NCI-H526 treated with DMSO at 0.1 percent for 48 hours (cell line): ENCODE measurements around the gene SLBP.
A peak's percentile ranks its signal among the peaks of the same experiment; 100 is the strongest.

Source experiments
- DNase-seq: peaks from one replicate; lab custom pipeline; 2025; lab: John Stamatoyannopoulos, UW

SLBP gene

GRCh38 chr4:1726146-1726934 is 14.2 kb upstream of the SLBP start:
- DNase-seq = peak; percentile 43

DNA sequence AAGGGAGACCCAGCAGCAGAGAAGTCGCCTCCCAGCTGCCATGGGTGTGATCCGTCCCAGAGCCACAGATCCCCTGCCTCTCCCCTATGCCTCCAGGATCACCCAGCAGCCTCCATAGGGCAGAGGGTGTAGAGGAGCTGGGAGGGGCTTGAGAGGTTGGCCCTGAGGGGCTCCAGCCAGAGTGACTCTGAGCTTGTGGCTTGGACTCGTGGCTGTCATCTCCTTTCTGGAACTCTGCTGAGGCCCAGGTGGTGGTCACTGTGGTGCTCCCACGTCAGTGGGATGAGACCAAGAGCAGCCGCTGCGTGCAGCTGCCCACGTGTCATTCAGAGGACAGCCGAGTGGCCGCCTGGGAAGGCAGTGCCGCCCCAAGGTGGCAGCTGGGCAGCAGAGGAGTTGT is 13.4 kb upstream of the SLBP start:
- no peak for DNase-seq

DNA sequence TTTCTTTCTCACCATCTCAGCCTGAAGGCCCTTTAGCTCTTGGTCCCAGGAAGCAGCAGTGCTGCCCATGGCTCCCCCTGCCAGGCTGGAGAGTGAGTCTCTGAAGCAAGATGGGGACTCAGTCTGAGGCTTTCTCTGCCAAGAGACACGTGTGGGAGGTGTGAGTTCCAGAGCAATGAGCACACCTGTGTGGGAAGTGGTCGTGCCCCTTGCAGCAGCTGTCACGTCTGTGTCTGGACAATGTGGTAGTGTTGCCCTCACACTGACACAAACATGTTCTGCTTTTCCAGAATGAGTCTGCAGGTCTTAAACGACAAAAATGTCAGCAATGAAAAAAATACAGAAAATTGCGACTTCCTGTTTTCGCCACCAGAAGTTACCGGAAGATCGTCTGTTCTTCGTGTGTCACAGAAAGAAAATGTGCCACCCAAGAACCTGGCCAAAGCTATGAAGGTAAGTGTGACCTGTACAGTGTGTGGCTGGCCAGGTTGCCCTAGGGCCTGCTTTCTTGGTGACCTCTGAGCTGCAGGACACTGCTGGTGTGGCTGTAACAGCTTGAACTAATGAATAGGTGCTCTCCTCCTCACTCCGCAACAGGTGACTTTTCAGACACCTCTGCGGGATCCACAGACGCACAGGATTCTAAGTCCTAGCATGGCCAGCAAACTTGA is 11.1 kb upstream of the SLBP start:
- no peak for DNase-seq

DNA sequence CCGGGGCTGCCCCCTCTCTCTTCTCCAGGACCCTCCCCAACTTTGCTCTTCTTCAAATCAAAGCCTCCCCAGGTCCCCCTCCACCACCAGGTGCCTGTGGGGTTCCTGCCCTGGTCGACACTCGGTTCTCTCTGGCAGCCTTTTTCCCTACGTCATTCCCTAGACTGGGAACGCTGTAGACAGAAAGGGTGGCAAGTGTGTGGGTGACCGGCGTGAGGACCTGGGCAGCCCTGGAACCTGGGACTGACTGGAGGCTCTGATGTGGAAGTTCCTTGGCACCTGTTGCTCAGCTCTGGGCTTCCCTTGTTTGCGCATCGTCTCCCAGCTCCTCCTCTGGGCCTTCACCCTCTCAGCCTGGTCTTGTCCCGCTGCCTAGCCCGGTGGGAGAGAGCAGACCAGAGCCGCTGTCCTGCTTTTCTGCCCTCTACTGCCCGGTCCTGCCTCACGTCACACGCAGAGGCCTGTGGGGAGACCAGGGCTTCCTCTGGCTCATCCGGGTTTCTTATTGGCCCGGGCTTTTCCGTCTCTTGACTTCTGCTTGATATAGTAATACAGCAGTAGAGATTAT is 10.5 kb upstream of the SLBP start:
- no peak for DNase-seq

GRCh38 chr4:1721666-1722550 is 9.8 kb upstream of the SLBP start:
- no peak for DNase-seq

- DNase-seq = peak; percentile 95
These were observed 9.0 kb upstream of the SLBP start, which contains the start of the genes TACC3 and TMEM129 for GRCh38 chr4:1721003-1721665. Gene TACC3 (plus strand): TSS chr4:1721521. CDS start chr4:1723422, 1,901 bp downstream. Gene TMEM129 (minus strand): TSS chr4:1721323. CDS start chr4:1720837, 486 bp downstream.

- DNase-seq = no peak
These were observed 8.3 kb upstream of the SLBP start for GRCh38 chr4:1720163-1720983.

DNA sequence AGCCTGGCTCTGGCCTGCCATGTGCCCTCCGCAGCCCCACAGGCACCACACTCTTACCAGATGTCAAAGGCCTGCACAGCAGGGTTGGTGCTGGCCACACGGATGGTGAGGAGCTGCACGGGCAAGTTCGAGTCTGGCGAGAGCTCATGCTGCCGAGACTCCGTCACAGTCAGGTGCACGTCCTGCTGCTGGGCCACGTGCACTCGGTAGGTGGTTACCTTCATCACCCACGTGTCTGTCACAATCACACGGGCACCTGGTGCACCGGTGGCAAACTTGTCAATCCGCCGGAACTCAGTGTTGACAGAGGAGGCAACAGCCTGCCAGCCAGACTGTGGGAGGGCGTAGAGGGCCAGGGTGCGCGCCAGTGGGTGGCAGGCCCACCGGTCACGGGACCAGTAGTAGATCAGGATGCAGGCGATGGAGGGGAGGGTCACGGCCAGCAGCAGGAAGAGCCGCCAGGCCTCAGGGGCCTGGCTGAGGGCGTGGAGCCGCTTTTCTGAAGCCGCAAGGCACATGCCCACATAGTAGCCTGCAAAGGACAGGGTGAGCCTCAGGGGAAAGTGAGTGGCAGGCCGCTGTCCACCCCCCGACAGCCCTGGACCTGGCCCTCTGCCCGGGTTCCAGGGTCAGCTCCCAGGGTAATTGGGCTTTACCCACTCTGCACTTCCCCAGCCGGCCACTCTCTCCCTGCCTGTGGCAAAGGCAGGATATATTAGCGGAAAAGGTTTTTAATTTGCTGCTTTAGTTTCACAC is 6.2 kb upstream of the SLBP start:
- DNase-seq = no peak

DNA sequence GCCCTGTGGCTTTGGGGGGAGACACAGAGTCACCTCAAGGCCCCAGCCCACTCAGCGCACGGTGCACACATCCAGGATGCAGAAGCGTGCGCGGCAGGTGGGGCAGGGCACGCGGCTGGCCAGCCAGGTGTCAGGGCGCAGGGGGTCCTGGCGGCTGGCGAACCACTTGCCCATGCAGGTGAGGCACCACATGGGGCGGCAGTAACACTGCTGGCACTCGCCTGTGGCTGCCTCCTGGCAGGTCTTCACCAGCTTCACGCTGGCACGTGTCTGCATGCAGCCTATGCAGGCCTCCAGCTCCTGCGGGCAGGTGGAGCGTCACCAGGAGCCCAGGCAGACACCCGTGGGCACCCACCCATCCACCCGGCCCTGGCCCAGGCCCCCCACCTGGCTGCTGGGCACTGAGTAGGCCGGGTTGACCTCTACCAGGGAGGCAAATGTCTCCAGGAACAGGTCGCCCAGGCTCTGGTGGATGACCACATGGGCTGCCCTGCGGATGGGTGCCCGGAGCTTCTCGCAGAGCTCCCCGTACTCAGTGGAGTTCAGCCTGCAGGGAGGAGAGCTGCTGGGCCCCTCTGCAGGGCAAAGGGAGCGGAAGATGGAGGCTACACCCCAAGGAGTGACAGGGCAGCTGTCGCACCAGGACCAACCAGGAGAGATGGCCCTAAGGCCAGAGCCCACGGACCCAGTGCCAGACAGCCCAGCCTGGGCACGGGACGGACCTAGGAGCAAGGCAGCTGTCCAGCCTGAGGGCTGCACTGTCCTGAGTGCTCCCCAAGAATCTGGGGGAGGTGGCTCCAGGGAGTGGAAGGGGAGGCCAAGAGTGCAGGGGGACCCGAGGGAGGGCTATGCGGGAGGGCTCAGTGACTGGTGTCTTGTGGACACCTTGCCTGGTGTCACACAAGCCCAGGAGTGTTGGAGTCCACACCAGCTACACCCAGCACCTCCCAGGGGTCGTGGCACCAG is 5.3 kb upstream of the SLBP start:
- DNase-seq = no peak

DNA sequence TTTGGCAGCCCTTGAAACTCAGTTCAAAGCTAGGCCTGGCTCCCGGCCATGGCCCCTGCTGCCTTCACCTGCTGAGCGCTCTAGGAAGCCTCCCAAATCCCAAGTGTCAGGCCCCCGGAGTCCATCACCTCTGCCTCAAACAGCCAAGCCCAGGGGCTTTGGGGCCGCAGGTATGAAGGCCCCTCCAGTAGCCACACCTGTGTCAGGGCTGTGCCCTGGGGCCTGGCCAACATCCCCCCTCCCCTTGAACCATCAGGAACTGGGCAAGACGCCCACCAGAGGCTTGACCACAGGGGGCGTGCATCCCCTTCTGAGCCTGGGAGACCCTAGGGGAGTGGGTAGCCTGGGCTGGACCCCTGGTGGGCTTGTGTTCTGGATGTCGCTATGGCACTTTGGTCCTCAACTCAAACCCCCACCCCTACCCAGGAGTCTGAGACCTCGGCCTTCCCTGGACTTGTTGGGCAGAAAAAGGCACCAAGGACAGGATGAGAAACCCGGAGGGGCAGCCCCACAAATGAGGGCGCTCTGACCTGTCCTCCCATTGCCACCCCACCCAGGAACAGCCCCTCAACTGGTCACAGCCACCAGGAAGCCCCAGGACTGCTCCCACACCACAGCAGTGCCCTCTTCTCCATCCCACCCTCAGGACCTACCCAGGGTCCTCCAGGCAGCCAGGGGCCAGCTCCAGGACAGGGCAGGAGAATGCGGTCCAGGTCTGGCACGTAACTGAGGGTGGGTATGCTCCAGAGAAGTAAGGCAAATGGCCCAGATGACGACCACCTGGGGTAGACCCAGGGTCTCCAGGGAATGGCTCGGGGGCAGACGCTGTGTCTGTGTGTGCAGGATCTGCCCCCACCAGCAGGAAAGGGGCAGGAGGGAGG is 4.2 kb upstream of the SLBP start:
- DNase-seq = no peak

DNA sequence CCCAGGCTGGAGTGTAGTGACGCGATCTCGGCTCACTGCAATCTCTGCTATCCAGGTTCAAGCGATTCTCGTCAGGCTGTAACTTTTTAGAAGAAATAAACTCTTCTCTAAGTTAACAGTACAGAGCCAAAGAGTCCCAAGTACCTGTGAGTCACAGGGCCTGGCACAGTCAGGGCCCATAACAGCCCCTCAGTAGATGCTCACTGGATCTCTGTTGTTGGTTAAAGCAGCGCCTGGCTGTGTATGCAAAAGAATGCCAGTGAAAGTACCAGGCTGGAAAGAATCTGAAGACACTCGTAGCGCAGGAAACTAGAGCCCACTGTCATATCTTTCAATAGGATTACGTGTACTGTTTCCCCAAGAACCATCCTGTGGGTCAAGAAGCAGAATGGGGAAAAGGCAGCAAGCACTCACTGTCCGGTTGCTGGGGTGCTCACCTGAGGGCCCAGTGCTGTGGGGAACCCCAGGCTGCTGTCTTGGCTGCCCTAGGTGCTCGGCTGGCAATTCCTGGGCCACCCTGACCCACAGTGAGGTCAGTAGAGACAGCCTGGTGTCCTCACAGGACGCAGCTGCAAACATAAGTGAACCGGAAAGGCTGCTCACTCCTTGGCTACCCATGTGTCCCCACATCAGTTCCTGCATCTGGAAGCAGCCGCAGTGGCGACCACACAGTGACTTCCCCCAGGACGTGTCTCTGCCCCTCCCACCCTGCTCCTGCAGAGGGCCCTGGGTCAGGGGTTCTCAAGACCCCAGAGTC is 3.1 kb upstream of the SLBP start:
- no peak for DNase-seq

DNA sequence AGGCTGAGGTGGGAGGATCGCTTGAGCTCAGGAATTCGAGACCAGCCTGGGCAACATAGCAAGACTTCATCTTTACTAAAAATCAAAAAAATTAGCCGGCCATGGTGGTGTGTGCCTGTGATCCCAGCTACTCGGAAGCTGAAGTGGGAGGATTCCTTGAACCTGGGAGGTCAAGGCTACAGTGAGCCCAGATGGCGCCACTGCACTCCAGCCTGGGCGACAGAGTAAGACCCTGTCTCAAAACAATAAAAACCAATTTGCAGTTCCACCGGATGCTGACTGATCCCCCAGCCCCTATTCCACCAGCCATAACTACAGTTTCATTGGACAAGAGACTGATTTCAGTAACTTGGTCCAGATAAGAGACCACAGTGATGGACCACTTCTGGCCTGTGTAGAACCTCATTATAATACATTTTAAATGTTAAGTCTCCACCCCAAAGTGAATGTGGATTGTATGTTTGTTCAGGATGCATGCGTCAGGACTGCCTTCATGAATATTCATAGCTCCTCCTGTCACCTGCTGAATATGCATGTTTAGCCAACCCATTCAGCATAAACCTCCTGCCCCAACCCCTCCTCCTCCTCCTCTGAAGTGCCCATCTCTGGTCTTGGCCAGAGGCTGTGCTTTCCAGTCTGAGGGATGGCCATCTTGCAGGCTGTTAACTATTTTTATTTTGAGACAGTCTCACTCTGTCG is 2.3 kb upstream of the SLBP start:
- DNase-seq = peak; percentile 52

DNA sequence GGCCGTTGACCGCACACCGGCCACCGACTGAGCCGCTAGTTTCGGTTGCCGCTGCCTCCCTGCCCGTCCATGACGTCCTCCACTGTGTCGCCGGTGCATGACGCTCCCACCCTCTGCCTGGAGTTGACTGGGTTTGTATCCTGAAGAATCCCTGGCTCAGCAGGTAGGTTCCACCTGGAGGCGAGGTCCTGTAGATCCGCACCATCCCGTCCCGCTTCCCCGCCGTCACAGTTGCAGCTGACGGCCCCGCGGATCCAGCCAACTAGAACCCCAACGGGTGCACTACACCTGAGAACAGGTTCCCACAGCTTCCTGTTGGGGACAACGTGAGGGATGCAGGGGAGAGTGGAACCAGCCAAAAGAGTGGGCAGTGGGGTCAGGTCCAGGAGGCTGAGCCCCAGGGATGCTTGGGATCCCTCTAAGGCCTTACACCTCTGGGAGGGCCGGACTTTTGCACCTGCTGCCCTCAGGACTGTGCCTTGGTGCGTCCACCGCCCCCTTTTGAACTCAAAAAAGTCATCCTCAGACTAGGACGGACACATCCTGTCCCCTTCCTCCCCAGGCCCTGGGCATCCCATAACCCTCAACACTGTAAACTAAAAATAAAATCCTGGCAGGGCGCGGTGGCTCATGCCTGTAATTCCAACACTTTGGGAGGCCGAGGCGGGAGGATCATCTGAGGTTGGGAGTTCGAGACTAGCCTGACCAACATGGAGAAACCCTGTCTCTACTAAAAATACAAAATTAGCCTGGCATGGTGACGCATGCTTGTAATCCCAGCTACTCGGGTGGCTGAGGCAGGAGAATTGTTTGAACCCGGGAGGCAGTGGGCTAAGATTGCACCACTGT is 1.1 kb upstream of the SLBP start:
- DNase-seq = no peak

- no peak for DNase-seq
These were observed 426 bp downstream of the SLBP start for GRCh38 chr4:1711571-1712215.

- no peak for DNase-seq
These were observed 1.0 kb downstream of the SLBP start for GRCh38 chr4:1711055-1711570.
